H9 (cell line): ENCODE data around the gene MRPL18. TPM values are rescaled to one million over a fixed set of nuclear protein-coding genes. Genes with fewer than 3 reads are reported as not detected.

Source experiments
- DNase-seq: peaks from one replicate; pipeline ENCODE4 v3.0.0-alpha.2; 2017
- H2AFZ ChIP-seq: one replicate; pipeline ENCODE4 v1.6.1; 2013; ENCODE audit warnings: mild to moderate bottlenecking, low read length, control low read depth, moderate library complexity
- H2AK5ac ChIP-seq: 2 replicates; pipeline ENCODE4 v1.6.1; 2013; ENCODE audit warnings: low read length, control low read depth, mixed read lengths; ENCODE audit not compliant: insufficient read length
- H2BK120ac ChIP-seq: one replicate; pipeline ENCODE4 v1.6.1; 2013; ENCODE audit warnings: low read depth, mild to moderate bottlenecking, low read length, control low read depth, inconsistent platforms; ENCODE audit not compliant: poor library complexity, severe bottlenecking
- H2BK12ac ChIP-seq: 2 replicates; pipeline ENCODE4 v1.6.1; 2013; ENCODE audit warnings: low read length, control low read depth, mixed read lengths, low read depth; ENCODE audit not compliant: insufficient read length
- H2BK15ac ChIP-seq: 2 replicates; pipeline ENCODE4 v1.6.1; 2013; ENCODE audit warnings: low read depth, low read length, control low read depth
- H2BK20ac ChIP-seq: one replicate; pipeline ENCODE4 v1.6.1; 2013; ENCODE audit warnings: low read depth, mild to moderate bottlenecking, low read length, control low read depth, inconsistent platforms; ENCODE audit not compliant: poor library complexity, severe bottlenecking
- H2BK5ac ChIP-seq: 2 replicates; pipeline ENCODE4 v1.6.1; 2013; ENCODE audit warnings: low read length, control low read depth, mixed read lengths; ENCODE audit not compliant: insufficient read length
- H3K14ac ChIP-seq: 2 replicates; pipeline ENCODE4 v1.6.1; 2013; ENCODE audit warnings: low read length, control low read depth; ENCODE audit not compliant: insufficient read depth
- H3K18ac ChIP-seq: 2 replicates; pipeline ENCODE4 v1.6.1; 2013; ENCODE audit warnings: low read depth, mild to moderate bottlenecking, mixed read lengths, low read length, control low read depth; ENCODE audit not compliant: insufficient read length
- H3K23ac ChIP-seq: 2 replicates; pipeline ENCODE4 v1.6.1; 2013; ENCODE audit warnings: low read length, control low read depth, mixed read lengths, low read depth; ENCODE audit not compliant: insufficient read length
- H3K23me2 ChIP-seq: 2 replicates; pipeline ENCODE4 v1.6.1; 2013; ENCODE audit warnings: low read depth, mild to moderate bottlenecking, mixed read lengths, low read length, control low read depth; ENCODE audit not compliant: insufficient read length, poor library complexity, severe bottlenecking
- H3K27ac ChIP-seq: 2 replicates; pipeline ENCODE4 v1.5.1; 2013; ENCODE audit warnings: low read length, control low read depth, mixed read lengths, low read depth; ENCODE audit not compliant: insufficient read length
- H3K27me3 ChIP-seq: 2 replicates; pipeline ENCODE4 v1.6.1; 2013; ENCODE audit warnings: low read length, control low read depth, inconsistent platforms; ENCODE audit not compliant: insufficient read depth
- H3K4ac ChIP-seq: 2 replicates; pipeline ENCODE4 v1.6.1; 2013; ENCODE audit warnings: low read depth, mild to moderate bottlenecking, control low read depth, inconsistent platforms, low read length, moderate library complexity
- H3K4me1 ChIP-seq: 2 replicates; pipeline ENCODE4 v1.6.1; 2013; ENCODE audit warnings: low read length, control low read depth, inconsistent platforms; ENCODE audit not compliant: insufficient read depth
- H3K4me2 ChIP-seq: 2 replicates; pipeline ENCODE4 v1.6.1; 2013; ENCODE audit warnings: low read length, control low read depth, mixed read lengths; ENCODE audit not compliant: insufficient read length, insufficient read depth
- H3K56ac ChIP-seq: 2 replicates; pipeline ENCODE4 v1.6.1; 2013; ENCODE audit warnings: low read depth, mild to moderate bottlenecking, mixed read lengths, low read length, control low read depth; ENCODE audit not compliant: insufficient read length
- H3K79me1 ChIP-seq: 2 replicates; pipeline ENCODE4 v1.6.1; 2013; ENCODE audit warnings: low read depth, mild to moderate bottlenecking, moderate library complexity, low read length, control low read depth, inconsistent platforms; ENCODE audit not compliant: insufficient read depth, poor library complexity, severe bottlenecking
- H3K79me2 ChIP-seq: 2 replicates; pipeline ENCODE4 v1.6.1; 2013; ENCODE audit warnings: low read length, control low read depth, inconsistent platforms; ENCODE audit not compliant: insufficient read depth
- H3K9ac ChIP-seq: 2 replicates; pipeline ENCODE4 v1.6.1; 2013; ENCODE audit warnings: low read length, control low read depth, mixed read lengths; ENCODE audit not compliant: insufficient read length; ENCODE audit errors: extremely low read depth
- H3K9me3 ChIP-seq: one replicate; pipeline ENCODE4 v1.6.1; 2013; ENCODE audit warnings: low read depth, low read length, inconsistent platforms; ENCODE audit not compliant: control insufficient read depth
- H3T11ph ChIP-seq: one replicate; pipeline ENCODE4 v1.6.1; 2013; ENCODE audit warnings: mild to moderate bottlenecking, low read length, control low read depth, inconsistent platforms
- H4K20me1 ChIP-seq: one replicate; pipeline ENCODE4 v1.6.1; 2013; ENCODE audit not compliant: control insufficient read depth, insufficient read length, insufficient read depth
- H4K5ac ChIP-seq: 2 replicates; pipeline ENCODE4 v1.6.1; 2013; ENCODE audit warnings: low read depth, mild to moderate bottlenecking, mixed read lengths, low read length, control low read depth; ENCODE audit not compliant: insufficient read length
- H4K8ac ChIP-seq: replicated peaks from 2 replicates; pipeline ENCODE4 v1.6.1; 2013; ENCODE audit warnings: low read length, control low read depth, mixed read lengths, low read depth; ENCODE audit not compliant: insufficient read length
- H4K91ac ChIP-seq: 2 replicates; pipeline ENCODE4 v1.6.1; 2013; ENCODE audit warnings: low read depth, mild to moderate bottlenecking, moderate library complexity, mixed read lengths, low read length, control low read depth; ENCODE audit not compliant: insufficient read length
- H3K27ac Mint-ChIP-seq, 3 experiments: 2 replicates in 2 of 3; 3 replicates in 1 of 3; pipeline ENCODE4 v1.8.0; 2020 to 2021; ENCODE audit warnings: mixed read lengths in 3 of 3, mild to moderate bottlenecking in 1 of 3, moderate library complexity in 1 of 3
- H3K27me3 Mint-ChIP-seq: 2 replicates; pipeline ENCODE4 v1.8.0; 2021; ENCODE audit warnings: low read depth, mild to moderate bottlenecking, moderate library complexity, mixed read lengths
- H3K36me3 Mint-ChIP-seq, 3 experiments: 2 replicates in 2 of 3; 3 replicates in 1 of 3; pipeline ENCODE4 v1.8.0; 2020 to 2021; ENCODE audit warnings: low read depth in 3 of 3, mixed read lengths in 3 of 3; ENCODE audit not compliant: insufficient read depth in 1 of 3
- H3K4me1 Mint-ChIP-seq, 2 experiments: 2 replicates each; pipeline ENCODE4 v1.8.0; 2020; ENCODE audit warnings: mixed read lengths in 2 of 2
- H3K4me3 Mint-ChIP-seq, 2 experiments: 2 replicates in 1 of 2; 3 replicates in 1 of 2; pipeline ENCODE4 v1.8.0; 2020 to 2021; ENCODE audit warnings: mild to moderate bottlenecking in 2 of 2, mixed read lengths in 2 of 2, moderate library complexity in 1 of 2
- H3K9me3 Mint-ChIP-seq, 2 experiments: 2 replicates in 1 of 2; 3 replicates in 1 of 2; pipeline ENCODE4 v1.8.0; 2020; ENCODE audit warnings: mild to moderate bottlenecking in 2 of 2, mixed read lengths in 2 of 2, moderate library complexity in 1 of 2
- WGBS: extraction: QIAGEN DNeasy Blood & Tissue Kit; methylation state at CpG from one replicate; pipeline ENCODE4 v1.1.7; 2013; ENCODE audit warnings: missing lambda C conversion rate, low lambda C conversion rate, mixed read lengths; ENCODE audit not compliant: insufficient read length; ENCODE audit errors: extremely low coverage; 5-methylcytosine and 5-hydroxymethylcytosine counted together
- total RNA-seq: library from RNA; stranded (reverse); gene quantifications from 2 replicates; pipeline ENCODE4 v1.2.1, GENCODE V29; 2021
- TF ChIP-seq, protein P1 (sequence below): fragments of 200-600 bp; sonication (generic); conservative IDR thresholded peaks from 3 replicates; pipeline ENCODE4 v1.8.0; 2021; ENCODE audit warnings: antibody characterized with exemption, mild to moderate bottlenecking

Gene MRPL18
- total RNA-seq, 1 experiment from 2014 or later, result 88.8 TPM

DNA sequence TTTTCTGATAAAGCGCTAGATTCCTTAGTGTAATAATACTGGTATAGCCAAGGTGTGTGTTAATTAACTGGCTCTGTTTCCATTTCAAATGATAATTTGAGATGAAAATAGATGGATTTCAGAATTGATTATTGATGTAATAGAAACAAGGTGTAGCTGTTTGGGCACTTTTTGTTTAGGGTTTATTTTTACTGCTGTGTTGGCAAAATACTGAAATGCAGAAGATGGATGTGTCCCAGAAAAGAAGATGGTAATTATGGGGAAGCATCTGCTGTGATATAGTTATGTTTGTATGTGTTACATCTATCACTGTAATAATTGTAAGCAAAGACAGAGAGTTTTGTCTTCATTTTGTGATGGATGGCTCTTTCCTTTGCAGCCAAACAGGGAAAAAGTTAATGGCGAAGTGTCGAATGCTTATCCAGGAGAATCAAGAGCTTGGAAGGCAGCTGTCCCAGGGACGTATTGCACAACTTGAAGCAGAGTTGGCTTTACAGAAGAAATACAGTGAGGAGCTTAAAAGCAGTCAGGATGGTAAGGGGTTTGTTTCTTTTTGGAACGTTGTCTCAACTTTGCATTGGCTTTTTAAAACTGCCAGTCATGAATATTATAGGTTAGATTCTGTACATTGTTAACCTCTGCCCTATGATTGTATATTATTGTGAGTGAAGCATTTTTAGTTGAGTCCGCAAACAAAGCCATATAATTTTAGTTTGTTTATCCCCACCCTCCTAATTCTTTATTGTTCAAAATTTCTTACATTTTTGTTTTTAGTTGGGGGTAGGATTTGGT lies 37.0 kb upstream of the MRPL18 start:
- no peak overlapping the region for H3K4me2 ChIP-seq
- H3K14ac ChIP-seq, result no peak overlapping the region
- no peaks in the 10 kb centered on the region for H4K20me1 ChIP-seq
- no peak overlapping the region for H2BK12ac ChIP-seq
- no peak overlapping the region for H2BK15ac ChIP-seq
- no peak overlapping the region for H3K4ac ChIP-seq
- no peak overlapping the region for H2BK20ac ChIP-seq
- H3K23me2 ChIP-seq, result no peaks in the 10 kb centered on the region
- Mint-ChIP-seq H3K4me3 (no peak overlapping the region), H3K36me3 (peaks cover 50 to 92% (median 86%) of the 10 kb centered on the region in 3 experiments; a peak in 6 of 7 replicates), H3K27ac (peak overlapping the region in 1 of 3 experiments; percentile 29; a peak in 1 of 7 replicates), H3K27me3 (no peaks in the 10 kb centered on the region), H3K9me3 (no peaks in the 10 kb centered on the region), H3K4me1 (peaks cover under 1 to 6% of the 10 kb centered on the region in 2 experiments; a peak in 2 of 4 replicates)
- H2AFZ ChIP-seq, result no peak overlapping the region
- no peaks in the 10 kb centered on the region for H3K79me1 ChIP-seq
- no CpG with 5 or more reads among the region's 6 CpGs for WGBS
- no peak overlapping the region for H2BK5ac ChIP-seq
- DNase-seq, result no peak
- H3K9me3 ChIP-seq, result no peaks in the 10 kb centered on the region
- no peaks in the 10 kb centered on the region for H3K27me3 ChIP-seq
- H2AK5ac ChIP-seq, result no peak overlapping the region
- H4K91ac ChIP-seq, result no peak overlapping the region
- H3K18ac ChIP-seq, result no peak overlapping the region
- H3K23ac ChIP-seq, result no peak overlapping the region
- no peak overlapping the region for H3T11ph ChIP-seq
- no peak overlapping the region for H3K27ac ChIP-seq
- no peak overlapping the region for H4K5ac ChIP-seq
- no peaks in the 10 kb centered on the region for H3K79me2 ChIP-seq
- H3K56ac ChIP-seq, result no peak overlapping the region
- H2BK120ac ChIP-seq, result no peak overlapping the region
- H4K8ac ChIP-seq, result no peak overlapping the region
- no peaks in the 10 kb centered on the region for H3K4me1 ChIP-seq
- no peak overlapping the region for H3K9ac ChIP-seq
- TF ChIP-seq, protein P1, sequence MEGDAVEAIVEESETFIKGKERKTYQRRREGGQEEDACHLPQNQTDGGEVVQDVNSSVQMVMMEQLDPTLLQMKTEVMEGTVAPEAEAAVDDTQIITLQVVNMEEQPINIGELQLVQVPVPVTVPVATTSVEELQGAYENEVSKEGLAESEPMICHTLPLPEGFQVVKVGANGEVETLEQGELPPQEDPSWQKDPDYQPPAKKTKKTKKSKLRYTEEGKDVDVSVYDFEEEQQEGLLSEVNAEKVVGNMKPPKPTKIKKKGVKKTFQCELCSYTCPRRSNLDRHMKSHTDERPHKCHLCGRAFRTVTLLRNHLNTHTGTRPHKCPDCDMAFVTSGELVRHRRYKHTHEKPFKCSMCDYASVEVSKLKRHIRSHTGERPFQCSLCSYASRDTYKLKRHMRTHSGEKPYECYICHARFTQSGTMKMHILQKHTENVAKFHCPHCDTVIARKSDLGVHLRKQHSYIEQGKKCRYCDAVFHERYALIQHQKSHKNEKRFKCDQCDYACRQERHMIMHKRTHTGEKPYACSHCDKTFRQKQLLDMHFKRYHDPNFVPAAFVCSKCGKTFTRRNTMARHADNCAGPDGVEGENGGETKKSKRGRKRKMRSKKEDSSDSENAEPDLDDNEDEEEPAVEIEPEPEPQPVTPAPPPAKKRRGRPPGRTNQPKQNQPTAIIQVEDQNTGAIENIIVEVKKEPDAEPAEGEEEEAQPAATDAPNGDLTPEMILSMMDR, result no peak
